H9 (cell line): ENCODE measurements around the gene SSH3. TPM values are rescaled to one million over a fixed set of nuclear protein-coding genes. Genes with fewer than 3 reads are reported as not detected.

Source experiments
- DNase-seq: peaks from one replicate; pipeline ENCODE4 v3.0.0-alpha.2; 2017
- H2AFZ ChIP-seq: one replicate; pipeline ENCODE4 v1.6.1; 2013; ENCODE audit warnings: mild to moderate bottlenecking, low read length, control low read depth, moderate library complexity
- H2AK5ac ChIP-seq: 2 replicates; pipeline ENCODE4 v1.6.1; 2013; ENCODE audit warnings: low read length, control low read depth, mixed read lengths; ENCODE audit not compliant: insufficient read length
- H2BK120ac ChIP-seq: one replicate; pipeline ENCODE4 v1.6.1; 2013; ENCODE audit warnings: low read depth, mild to moderate bottlenecking, low read length, control low read depth, inconsistent platforms; ENCODE audit not compliant: poor library complexity, severe bottlenecking
- H2BK12ac ChIP-seq: 2 replicates; pipeline ENCODE4 v1.6.1; 2013; ENCODE audit warnings: low read length, control low read depth, mixed read lengths, low read depth; ENCODE audit not compliant: insufficient read length
- H2BK15ac ChIP-seq: 2 replicates; pipeline ENCODE4 v1.6.1; 2013; ENCODE audit warnings: low read depth, low read length, control low read depth
- H2BK20ac ChIP-seq: one replicate; pipeline ENCODE4 v1.6.1; 2013; ENCODE audit warnings: low read depth, mild to moderate bottlenecking, low read length, control low read depth, inconsistent platforms; ENCODE audit not compliant: poor library complexity, severe bottlenecking
- H2BK5ac ChIP-seq: 2 replicates; pipeline ENCODE4 v1.6.1; 2013; ENCODE audit warnings: low read length, control low read depth, mixed read lengths; ENCODE audit not compliant: insufficient read length
- H3K14ac ChIP-seq: 2 replicates; pipeline ENCODE4 v1.6.1; 2013; ENCODE audit warnings: low read length, control low read depth; ENCODE audit not compliant: insufficient read depth
- H3K18ac ChIP-seq: 2 replicates; pipeline ENCODE4 v1.6.1; 2013; ENCODE audit warnings: low read depth, mild to moderate bottlenecking, mixed read lengths, low read length, control low read depth; ENCODE audit not compliant: insufficient read length
- H3K23ac ChIP-seq: 2 replicates; pipeline ENCODE4 v1.6.1; 2013; ENCODE audit warnings: low read length, control low read depth, mixed read lengths, low read depth; ENCODE audit not compliant: insufficient read length
- H3K23me2 ChIP-seq: 2 replicates; pipeline ENCODE4 v1.6.1; 2013; ENCODE audit warnings: low read depth, mild to moderate bottlenecking, mixed read lengths, low read length, control low read depth; ENCODE audit not compliant: insufficient read length, poor library complexity, severe bottlenecking
- H3K27ac ChIP-seq: 2 replicates; pipeline ENCODE4 v1.5.1; 2013; ENCODE audit warnings: low read length, control low read depth, mixed read lengths, low read depth; ENCODE audit not compliant: insufficient read length
- H3K27me3 ChIP-seq: 2 replicates; pipeline ENCODE4 v1.6.1; 2013; ENCODE audit warnings: low read length, control low read depth, inconsistent platforms; ENCODE audit not compliant: insufficient read depth
- H3K4ac ChIP-seq: 2 replicates; pipeline ENCODE4 v1.6.1; 2013; ENCODE audit warnings: low read depth, mild to moderate bottlenecking, control low read depth, inconsistent platforms, low read length, moderate library complexity
- H3K4me1 ChIP-seq: 2 replicates; pipeline ENCODE4 v1.6.1; 2013; ENCODE audit warnings: low read length, control low read depth, inconsistent platforms; ENCODE audit not compliant: insufficient read depth
- H3K4me2 ChIP-seq: 2 replicates; pipeline ENCODE4 v1.6.1; 2013; ENCODE audit warnings: low read length, control low read depth, mixed read lengths; ENCODE audit not compliant: insufficient read length, insufficient read depth
- H3K56ac ChIP-seq: 2 replicates; pipeline ENCODE4 v1.6.1; 2013; ENCODE audit warnings: low read depth, mild to moderate bottlenecking, mixed read lengths, low read length, control low read depth; ENCODE audit not compliant: insufficient read length
- H3K79me1 ChIP-seq: 2 replicates; pipeline ENCODE4 v1.6.1; 2013; ENCODE audit warnings: low read depth, mild to moderate bottlenecking, moderate library complexity, low read length, control low read depth, inconsistent platforms; ENCODE audit not compliant: insufficient read depth, poor library complexity, severe bottlenecking
- H3K79me2 ChIP-seq: 2 replicates; pipeline ENCODE4 v1.6.1; 2013; ENCODE audit warnings: low read length, control low read depth, inconsistent platforms; ENCODE audit not compliant: insufficient read depth
- H3K9ac ChIP-seq: 2 replicates; pipeline ENCODE4 v1.6.1; 2013; ENCODE audit warnings: low read length, control low read depth, mixed read lengths; ENCODE audit not compliant: insufficient read length; ENCODE audit errors: extremely low read depth
- H3K9me3 ChIP-seq: one replicate; pipeline ENCODE4 v1.6.1; 2013; ENCODE audit warnings: low read depth, low read length, inconsistent platforms; ENCODE audit not compliant: control insufficient read depth
- H3T11ph ChIP-seq: one replicate; pipeline ENCODE4 v1.6.1; 2013; ENCODE audit warnings: mild to moderate bottlenecking, low read length, control low read depth, inconsistent platforms
- H4K20me1 ChIP-seq: one replicate; pipeline ENCODE4 v1.6.1; 2013; ENCODE audit not compliant: control insufficient read depth, insufficient read length, insufficient read depth
- H4K5ac ChIP-seq: 2 replicates; pipeline ENCODE4 v1.6.1; 2013; ENCODE audit warnings: low read depth, mild to moderate bottlenecking, mixed read lengths, low read length, control low read depth; ENCODE audit not compliant: insufficient read length
- H4K8ac ChIP-seq: replicated peaks from 2 replicates; pipeline ENCODE4 v1.6.1; 2013; ENCODE audit warnings: low read length, control low read depth, mixed read lengths, low read depth; ENCODE audit not compliant: insufficient read length
- H4K91ac ChIP-seq: 2 replicates; pipeline ENCODE4 v1.6.1; 2013; ENCODE audit warnings: low read depth, mild to moderate bottlenecking, moderate library complexity, mixed read lengths, low read length, control low read depth; ENCODE audit not compliant: insufficient read length
- H3K27ac Mint-ChIP-seq, 3 experiments: 2 replicates in 2 of 3; 3 replicates in 1 of 3; pipeline ENCODE4 v1.8.0; 2020 to 2021; ENCODE audit warnings: mixed read lengths in 3 of 3, mild to moderate bottlenecking in 1 of 3, moderate library complexity in 1 of 3
- H3K27me3 Mint-ChIP-seq: 2 replicates; pipeline ENCODE4 v1.8.0; 2021; ENCODE audit warnings: low read depth, mild to moderate bottlenecking, moderate library complexity, mixed read lengths
- H3K36me3 Mint-ChIP-seq, 3 experiments: 2 replicates in 2 of 3; 3 replicates in 1 of 3; pipeline ENCODE4 v1.8.0; 2020 to 2021; ENCODE audit warnings: low read depth in 3 of 3, mixed read lengths in 3 of 3; ENCODE audit not compliant: insufficient read depth in 1 of 3
- H3K4me1 Mint-ChIP-seq, 2 experiments: 2 replicates each; pipeline ENCODE4 v1.8.0; 2020; ENCODE audit warnings: mixed read lengths in 2 of 2
- H3K4me3 Mint-ChIP-seq, 2 experiments: 2 replicates in 1 of 2; 3 replicates in 1 of 2; pipeline ENCODE4 v1.8.0; 2020 to 2021; ENCODE audit warnings: mild to moderate bottlenecking in 2 of 2, mixed read lengths in 2 of 2, moderate library complexity in 1 of 2
- H3K9me3 Mint-ChIP-seq, 2 experiments: 2 replicates in 1 of 2; 3 replicates in 1 of 2; pipeline ENCODE4 v1.8.0; 2020; ENCODE audit warnings: mild to moderate bottlenecking in 2 of 2, mixed read lengths in 2 of 2, moderate library complexity in 1 of 2
- CTCF ChIP-seq: fragments of 200-600 bp; sonication (generic); conservative IDR thresholded peaks from 3 replicates; pipeline ENCODE4 v1.8.0; 2021; ENCODE audit warnings: antibody characterized with exemption, mild to moderate bottlenecking
- WGBS: extraction: QIAGEN DNeasy Blood & Tissue Kit; methylation state at CpG from one replicate; pipeline ENCODE4 v1.1.7; 2013; ENCODE audit warnings: missing lambda C conversion rate, low lambda C conversion rate, mixed read lengths; ENCODE audit not compliant: insufficient read length; ENCODE audit errors: extremely low coverage; 5-methylcytosine and 5-hydroxymethylcytosine counted together
- total RNA-seq: library from RNA; stranded (reverse); gene quantifications from 2 replicates; pipeline ENCODE4 v1.2.1, GENCODE V29; 2021

SSH3 gene
- total RNA-seq, 1 experiment from 2014 or later = 42.2 TPM

GRCh38 chr11:67278135-67278938 is 25.0 kb upstream of the SSH3 start:
- peak overlapping the region in 1 of 3 experiments; percentile 64; a peak in 2 of 7 replicates for H3K27ac Mint-ChIP-seq
- Histone ChIP-seq H2BK5ac (no peak overlapping the region), H3K27me3 (no peaks in the 10 kb centered on the region), H3K14ac (no peak overlapping the region), H3K56ac (no peak overlapping the region), H2BK20ac (no peak overlapping the region), H4K91ac (no peak overlapping the region), H2BK15ac (no peak overlapping the region), H3K4me2 (no peak overlapping the region), H2BK12ac (no peak overlapping the region), H4K20me1 (no peaks in the 10 kb centered on the region), H3K4ac (no peak overlapping the region), H2AFZ (no peak overlapping the region), H3K27ac (no peak overlapping the region), H2BK120ac (no peak overlapping the region), H3K4me1 (peaks cover 2% of the 10 kb centered on the region; the same call in 1 of the 2 replicates), H4K5ac (no peak overlapping the region), H3K18ac (no peak overlapping the region), H3K9ac (no peak overlapping the region), H3K23me2 (no peaks in the 10 kb centered on the region), H3T11ph (no peak overlapping the region), H4K8ac (no peak overlapping the region), H3K79me1 (no peaks in the 10 kb centered on the region), H3K79me2 (no peaks in the 10 kb centered on the region; the same call in 1 of the 2 replicates), H3K23ac (no peak overlapping the region), H2AK5ac (no peak overlapping the region), H3K9me3 (no peaks in the 10 kb centered on the region)
- no peak for TF ChIP-seq CTCF
- peaks cover 14 to 43% (median 40%) of the 10 kb centered on the region in 3 experiments; a peak in 6 of 7 replicates for H3K36me3 Mint-ChIP-seq
- no peaks in the 10 kb centered on the region for H3K27me3 Mint-ChIP-seq
- no peak for DNase-seq
- no peaks in the 10 kb centered on the region for H3K9me3 Mint-ChIP-seq
- peaks cover 14 to 23% of the 10 kb centered on the region in 2 experiments for H3K4me1 Mint-ChIP-seq
- no peak overlapping the region for H3K4me3 Mint-ChIP-seq
- WGBS = no CpG with 5 or more reads among the region's 14 CpGs
